Cardiac fibroblast (primary cell): Measurements from ENCODE around the gene PIAS3.

ENCODE experiments used
- DNase-seq, 2 donors: peaks; one replicate each; pipeline versions ENCODE4 v3.0.0 to v3.0.0-alpha.2; 2010; ENCODE audit warnings: low read depth in 2 of 2
- H3K4me3 ChIP-seq, 2 donors: replicated peaks in 1 of 2; 1 replicate in 1 of 2; 2 replicates in 1 of 2; pipeline ENCODE4 v1.5.1; 2011; ENCODE audit warnings: low read depth in 2 of 2, low read length in 2 of 2, mild to moderate bottlenecking in 2 of 2, moderate library complexity in 1 of 2
- TF ChIP-seq, protein P1 (sequence below): IDR thresholded peaks from one replicate; pipeline ENCODE4 v1.5.1; 2011; ENCODE audit warnings: low read depth, mild to moderate bottlenecking, low read length, inconsistent platforms

Gene PIAS3

GRCh38 chr1:145895471-145895870 is 36.6 kb upstream of the PIAS3 start:
- no peak for DNase-seq
- TF ChIP-seq, protein P1, sequence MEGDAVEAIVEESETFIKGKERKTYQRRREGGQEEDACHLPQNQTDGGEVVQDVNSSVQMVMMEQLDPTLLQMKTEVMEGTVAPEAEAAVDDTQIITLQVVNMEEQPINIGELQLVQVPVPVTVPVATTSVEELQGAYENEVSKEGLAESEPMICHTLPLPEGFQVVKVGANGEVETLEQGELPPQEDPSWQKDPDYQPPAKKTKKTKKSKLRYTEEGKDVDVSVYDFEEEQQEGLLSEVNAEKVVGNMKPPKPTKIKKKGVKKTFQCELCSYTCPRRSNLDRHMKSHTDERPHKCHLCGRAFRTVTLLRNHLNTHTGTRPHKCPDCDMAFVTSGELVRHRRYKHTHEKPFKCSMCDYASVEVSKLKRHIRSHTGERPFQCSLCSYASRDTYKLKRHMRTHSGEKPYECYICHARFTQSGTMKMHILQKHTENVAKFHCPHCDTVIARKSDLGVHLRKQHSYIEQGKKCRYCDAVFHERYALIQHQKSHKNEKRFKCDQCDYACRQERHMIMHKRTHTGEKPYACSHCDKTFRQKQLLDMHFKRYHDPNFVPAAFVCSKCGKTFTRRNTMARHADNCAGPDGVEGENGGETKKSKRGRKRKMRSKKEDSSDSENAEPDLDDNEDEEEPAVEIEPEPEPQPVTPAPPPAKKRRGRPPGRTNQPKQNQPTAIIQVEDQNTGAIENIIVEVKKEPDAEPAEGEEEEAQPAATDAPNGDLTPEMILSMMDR, result no peak
- H3K4me3 ChIP-seq, result no peak overlapping the region

DNA sequence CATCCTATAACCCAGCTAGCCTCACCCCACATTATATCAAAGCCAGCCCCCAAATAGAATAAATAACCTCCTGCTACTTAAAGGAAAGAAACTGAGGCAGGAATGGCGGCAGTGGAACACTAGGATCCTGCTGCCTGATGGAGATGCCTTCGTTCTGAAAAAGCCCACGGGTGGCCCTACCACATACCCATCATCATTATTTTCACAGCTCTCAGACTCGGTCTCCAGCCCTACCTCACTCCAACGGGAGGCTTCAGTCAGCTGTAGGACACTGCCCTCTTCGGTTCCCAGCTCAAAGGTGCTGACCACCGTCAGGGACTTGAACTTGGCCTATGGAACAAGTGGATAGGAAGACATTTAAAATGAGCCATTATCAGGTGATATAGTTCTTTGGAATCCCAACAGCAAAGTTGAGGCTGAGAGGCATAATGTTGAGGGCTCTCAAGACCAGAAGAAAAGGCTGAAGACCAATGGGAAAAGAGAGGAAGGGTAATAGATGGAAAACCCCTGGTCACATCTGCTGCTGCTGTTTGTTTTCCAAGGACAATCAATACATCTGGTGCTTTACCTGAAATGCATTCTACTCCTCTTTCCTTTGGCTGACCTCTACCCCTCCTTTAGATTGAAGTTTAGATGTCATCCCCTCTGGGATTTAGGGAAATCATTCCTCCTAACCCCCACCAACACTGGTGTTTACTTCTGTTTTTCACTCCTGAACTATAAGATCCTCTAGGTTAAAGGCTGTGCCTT is 34.6 kb upstream of the PIAS3 start:
- TF ChIP-seq, protein P1, result no peak
- DNase-seq, result no peak
- no peak overlapping the region for H3K4me3 ChIP-seq

DNA sequence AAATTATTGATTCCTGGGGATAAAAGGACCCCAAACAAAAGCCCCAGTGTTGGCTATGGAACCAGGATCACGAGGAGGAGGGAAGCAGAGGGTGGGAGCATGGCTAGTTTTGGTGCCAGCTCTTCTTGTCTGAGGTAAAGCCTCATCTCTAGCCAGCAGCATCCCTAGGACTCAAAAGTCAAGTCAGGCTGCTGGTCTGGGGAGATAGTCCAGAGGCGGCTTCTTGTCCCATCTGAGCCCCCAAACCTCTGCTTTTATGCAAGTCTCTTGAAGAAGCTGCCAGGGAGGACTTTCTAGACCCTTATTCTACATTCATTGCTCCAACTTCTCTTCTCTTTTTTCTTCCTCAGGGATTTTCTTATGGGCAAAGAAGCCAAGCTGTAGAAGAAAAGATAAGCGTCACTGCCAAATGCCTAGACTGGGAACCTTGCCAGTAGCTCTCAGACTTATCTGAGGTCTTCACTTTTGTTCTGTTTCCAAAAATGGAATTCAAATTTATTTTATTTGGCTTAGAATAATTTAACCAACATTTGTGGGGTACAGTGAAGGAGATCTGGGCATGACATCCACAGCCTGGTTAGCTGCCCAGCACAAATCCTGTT is 33.7 kb upstream of the PIAS3 start:
- peak; percentile 59 to 87 for DNase-seq
- TF ChIP-seq, protein P1, result no peak
- H3K4me3 ChIP-seq, result no peak overlapping the region

DNA sequence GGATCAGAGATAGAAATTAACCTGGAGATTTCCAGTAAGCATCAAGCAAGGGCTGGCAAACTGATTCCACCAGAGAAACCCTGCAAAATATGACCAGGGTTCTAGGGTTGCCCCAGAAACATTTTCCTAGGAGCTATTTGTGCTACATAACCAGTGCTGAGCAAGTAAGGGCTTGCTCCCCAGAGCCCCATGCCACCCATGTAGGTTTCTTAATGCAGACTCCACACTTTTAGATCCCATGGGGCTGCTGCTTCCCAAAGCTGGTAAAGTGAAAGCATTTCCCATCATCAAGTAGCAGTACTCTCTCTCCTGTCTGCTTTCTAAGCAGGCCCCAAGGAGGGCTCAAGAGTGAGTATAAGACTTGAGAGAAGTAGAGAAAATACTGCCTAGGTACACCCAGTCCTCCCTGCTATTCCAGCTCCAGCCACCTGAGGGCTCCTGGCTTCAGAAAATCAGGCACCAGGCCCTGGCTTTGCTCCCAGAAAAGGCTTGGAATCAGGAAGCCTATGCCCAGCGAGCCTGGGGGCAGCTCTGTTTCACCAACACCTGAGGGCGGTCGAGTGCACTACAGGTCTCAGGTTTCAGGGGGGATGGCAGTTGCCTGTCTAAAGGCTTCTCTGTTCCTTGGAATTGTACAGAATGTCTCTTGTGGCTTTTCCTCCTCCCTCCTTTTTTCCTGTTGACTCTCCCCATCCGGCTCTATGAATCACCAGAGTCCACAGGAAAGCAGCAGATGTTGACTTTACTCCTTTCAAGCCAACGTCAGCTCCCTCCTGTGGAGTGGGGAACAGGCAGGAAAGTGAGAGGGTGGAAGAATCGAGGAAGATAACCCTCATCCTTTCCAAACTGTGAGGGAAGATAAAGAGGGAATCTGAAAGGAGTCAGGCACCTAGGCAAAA is 33.0 kb upstream of the PIAS3 start:
- DNase-seq, result peak; percentile 99
- no peak overlapping the region for H3K4me3 ChIP-seq
- TF ChIP-seq, protein P1, result peak; percentile 95

DNA sequence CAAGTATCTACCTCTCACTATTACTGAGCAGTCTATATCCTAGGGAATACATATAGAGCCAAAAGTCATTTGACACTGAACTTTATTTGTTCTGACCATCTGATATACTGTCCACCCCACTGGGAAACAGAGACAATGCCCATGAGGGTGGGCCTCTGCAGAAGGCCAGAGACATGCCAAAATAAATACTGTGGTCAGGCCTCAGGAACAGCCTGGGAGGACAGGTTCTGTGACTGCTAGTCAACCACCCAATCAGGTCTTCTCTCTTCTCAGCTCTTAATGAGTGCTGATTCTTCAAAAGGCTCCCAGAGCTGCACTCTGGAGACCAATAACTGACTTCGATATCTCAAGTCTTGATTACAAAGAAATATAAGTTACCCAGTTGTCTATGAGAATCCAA is 32.3 kb upstream of the PIAS3 start:
- H3K4me3 ChIP-seq, result no peak overlapping the region
- TF ChIP-seq, protein P1, result no peak
- DNase-seq, result peak; percentile 55 to 76

- TF ChIP-seq, protein P1, result no peak
- H3K4me3 ChIP-seq, result no peak overlapping the region
- DNase-seq, result no peak
Observed at GRCh38 chr1:145889722-145890121, 30.8 kb upstream of the PIAS3 start.
